ENCODE measurements around the gene C1GALT1. TPM values are rescaled to one million over a fixed set of nuclear protein-coding genes. Genes with fewer than 3 reads are reported as not detected.

The C1GALT1 gene
- total RNA-seq, 4 donors from 2014 or later = 22.6 to 57.5 (median 29.5) TPM

DNA sequence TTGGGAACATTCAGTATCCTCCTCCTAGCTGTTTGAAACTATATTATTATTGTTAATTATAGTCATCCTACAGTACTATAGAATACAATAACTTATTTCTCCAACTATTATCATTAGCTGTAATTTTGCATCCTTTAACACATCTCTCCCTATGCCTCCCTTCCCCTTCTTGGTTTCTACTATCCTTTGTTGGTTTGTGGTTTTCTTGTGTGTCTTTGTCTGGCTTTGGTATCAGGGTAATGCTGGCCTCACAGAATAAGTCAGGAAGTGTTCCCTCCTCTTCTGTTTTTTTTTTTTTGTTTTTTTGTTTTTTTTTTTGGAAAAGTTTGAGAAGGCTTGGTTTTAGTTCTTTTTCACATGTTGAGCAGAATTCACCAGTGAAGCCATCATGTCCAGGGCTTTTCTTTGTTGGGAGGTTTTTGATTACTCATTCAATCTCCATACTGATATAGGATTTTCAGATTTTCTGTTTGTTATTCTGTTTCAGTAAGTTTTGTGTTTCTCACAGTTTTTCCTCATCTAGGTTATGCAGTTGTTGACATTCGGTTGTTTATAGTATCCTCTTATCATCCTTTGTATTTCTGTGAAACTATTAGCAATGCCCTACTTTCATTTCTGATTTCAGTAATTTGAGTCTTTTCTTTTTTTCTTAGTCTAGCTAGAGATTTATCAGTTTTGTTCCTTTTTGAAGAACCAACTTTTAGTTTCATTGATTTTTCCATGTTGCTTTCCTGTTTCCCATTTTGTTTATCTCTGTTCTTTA, 21.6 kb downstream of the C1GALT1 start:
- Histone ChIP-seq H3K36me3 (peaks cover 0 to 5% (median 0%) of the 10 kb centered on the region in 3 donors), H3K4me1 (peaks cover 0 to 11% (median 4%) of the 10 kb centered on the region in 4 donors), H3K9me3 (peaks cover 0 to 28% (median 4%) of the 10 kb centered on the region in 4 donors), H3K27ac (no peak overlapping the region), H3K4me3 (no peak overlapping the region), H3K27me3 (no peaks in the 10 kb centered on the region)
- TF ChIP-seq EP300 (IDR thresholded peaks at IDR 0.05) (no peak), POLR2A (IDR thresholded peaks at IDR 0.05) (no peak)
- TF ChIP-seq, protein P1, sequence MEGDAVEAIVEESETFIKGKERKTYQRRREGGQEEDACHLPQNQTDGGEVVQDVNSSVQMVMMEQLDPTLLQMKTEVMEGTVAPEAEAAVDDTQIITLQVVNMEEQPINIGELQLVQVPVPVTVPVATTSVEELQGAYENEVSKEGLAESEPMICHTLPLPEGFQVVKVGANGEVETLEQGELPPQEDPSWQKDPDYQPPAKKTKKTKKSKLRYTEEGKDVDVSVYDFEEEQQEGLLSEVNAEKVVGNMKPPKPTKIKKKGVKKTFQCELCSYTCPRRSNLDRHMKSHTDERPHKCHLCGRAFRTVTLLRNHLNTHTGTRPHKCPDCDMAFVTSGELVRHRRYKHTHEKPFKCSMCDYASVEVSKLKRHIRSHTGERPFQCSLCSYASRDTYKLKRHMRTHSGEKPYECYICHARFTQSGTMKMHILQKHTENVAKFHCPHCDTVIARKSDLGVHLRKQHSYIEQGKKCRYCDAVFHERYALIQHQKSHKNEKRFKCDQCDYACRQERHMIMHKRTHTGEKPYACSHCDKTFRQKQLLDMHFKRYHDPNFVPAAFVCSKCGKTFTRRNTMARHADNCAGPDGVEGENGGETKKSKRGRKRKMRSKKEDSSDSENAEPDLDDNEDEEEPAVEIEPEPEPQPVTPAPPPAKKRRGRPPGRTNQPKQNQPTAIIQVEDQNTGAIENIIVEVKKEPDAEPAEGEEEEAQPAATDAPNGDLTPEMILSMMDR (IDR thresholded peaks at IDR 0.05) = no peak
- 96 to 98% methylated on average over 1 of the region's 1 CpG for WGBS, 2 donors
- DNase-seq (ENCODE audit: low spot score in 2 of 2) = no peak

DNA sequence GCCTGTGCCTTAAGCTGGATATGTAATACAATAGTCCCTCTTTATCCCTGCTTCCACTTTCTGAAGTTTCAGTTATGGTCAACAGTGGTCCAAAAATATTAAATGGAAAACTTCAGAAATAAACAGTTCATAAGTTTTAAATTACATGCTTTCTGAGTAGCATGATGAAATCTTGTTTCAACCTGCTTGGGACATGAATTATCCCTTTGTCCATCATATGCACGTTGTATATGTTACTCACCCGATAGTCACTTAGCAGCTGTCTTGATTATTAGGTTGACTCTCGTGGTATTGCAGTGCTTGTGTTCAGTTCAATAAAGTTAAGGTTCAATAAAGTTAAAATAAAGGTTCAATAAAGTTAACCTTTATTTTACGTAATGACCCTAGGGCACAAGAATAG, 25.5 kb downstream of the C1GALT1 start:
- TF ChIP-seq POLR2A (IDR thresholded peaks at IDR 0.05) (no peak), EP300 (IDR thresholded peaks at IDR 0.05) (no peak)
- TF ChIP-seq, protein P1 (IDR thresholded peaks at IDR 0.05) = no peak
- Histone ChIP-seq H3K4me3 (no peak overlapping the region), H3K9me3 (peaks cover 0 to 19% (median 4%) of the 10 kb centered on the region in 4 donors), H3K27me3 (no peaks in the 10 kb centered on the region), H3K27ac (no peak overlapping the region), H3K4me1 (no peaks in the 10 kb centered on the region), H3K36me3 (peaks cover 0 to 5% (median 0%) of the 10 kb centered on the region in 3 donors)
- DNase-seq (ENCODE audit: low spot score in 2 of 2) = no peak
- 74 to 79% methylated on average over 4 of the region's 4 CpGs for WGBS, 2 donors

DNA sequence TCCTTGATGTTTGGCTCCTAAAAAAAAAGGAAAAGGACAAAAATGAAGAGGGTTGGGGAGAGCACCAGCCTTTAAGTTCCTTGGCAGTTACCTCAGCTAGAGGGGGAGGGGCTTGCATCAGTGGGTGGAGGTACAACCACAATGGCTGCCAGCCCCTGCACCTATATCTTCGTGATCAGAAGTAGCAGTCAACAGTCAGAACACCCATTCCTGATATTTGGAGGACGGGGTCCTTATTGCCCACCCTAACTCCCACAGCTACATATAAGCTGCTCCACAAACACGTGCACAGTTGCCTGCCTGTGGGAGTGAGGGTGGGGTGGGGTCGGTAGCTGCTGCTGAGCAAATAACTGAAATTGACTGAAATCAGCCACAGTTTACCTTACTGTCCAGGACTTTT, 26.2 kb downstream of the C1GALT1 start:
- WGBS, 2 donors = 78 to 81% methylated on average over 4 of the region's 4 CpGs
- no peak overlapping the region for H3K27ac ChIP-seq

DNA sequence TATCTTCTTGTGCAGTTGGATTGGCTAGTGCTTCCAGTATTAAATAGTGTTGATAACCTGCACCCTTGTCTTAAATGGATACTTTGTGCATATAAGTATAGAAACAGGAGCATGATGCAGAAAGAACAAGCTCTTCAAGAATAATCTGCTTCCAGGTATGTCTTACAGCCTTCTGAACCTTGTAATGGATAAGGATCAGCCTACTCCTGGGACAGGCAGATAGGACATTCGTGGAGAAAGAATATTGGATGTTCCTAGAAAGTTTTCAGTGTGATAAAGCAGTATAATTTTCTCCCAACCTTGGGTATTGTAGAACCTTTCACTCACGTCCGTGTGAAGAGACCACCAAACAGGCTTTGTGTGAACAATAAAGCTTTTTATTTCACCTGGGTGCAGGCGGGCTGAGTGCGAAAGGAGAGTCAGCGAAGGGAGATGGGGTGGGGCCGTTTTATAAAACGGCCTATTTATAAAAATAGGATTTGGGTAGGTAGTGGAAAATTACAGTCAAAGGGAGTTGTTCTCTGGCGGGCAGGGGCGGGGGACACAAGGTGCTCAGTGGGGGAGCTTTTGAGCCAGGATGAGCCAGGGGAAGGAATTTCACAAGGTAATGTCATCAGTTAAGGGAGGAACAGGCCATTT, 27.2 kb downstream of the C1GALT1 start:
- DNase-seq (ENCODE audit: low spot score in 2 of 2) = no peak
- 83 to 87% methylated on average over 10 of the region's 10 CpGs for WGBS, 2 donors
- Histone ChIP-seq H3K9me3 (peaks cover 0 to 9% (median 0%) of the 10 kb centered on the region in 4 donors), H3K4me3 (no peak overlapping the region), H3K36me3 (peaks cover 0 to 5% (median 0%) of the 10 kb centered on the region in 3 donors), H3K27ac (no peak overlapping the region), H3K27me3 (no peaks in the 10 kb centered on the region), H3K4me1 (no peaks in the 10 kb centered on the region)
- TF ChIP-seq EP300 (IDR thresholded peaks at IDR 0.05) (no peak), POLR2A (IDR thresholded peaks at IDR 0.05) (no peak)
- TF ChIP-seq, protein P1 (IDR thresholded peaks at IDR 0.05) = no peak

More for the DNA sequence above, 26.2 kb downstream of the C1GALT1 start:
- Histone ChIP-seq H3K4me1 (no peaks in the 10 kb centered on the region), H3K27me3 (no peaks in the 10 kb centered on the region), H3K4me3 (no peak overlapping the region), H3K9me3 (peaks cover 0 to 15% (median 1%) of the 10 kb centered on the region in 4 donors), H3K36me3 (peaks cover 0 to 5% (median 0%) of the 10 kb centered on the region in 3 donors)
- DNase-seq (ENCODE audit: low spot score in 2 of 2) = no peak
- no peak for TF ChIP-seq POLR2A (IDR thresholded peaks at IDR 0.05)
- no peak for TF ChIP-seq EP300 (IDR thresholded peaks at IDR 0.05)
- TF ChIP-seq, protein P1 (IDR thresholded peaks at IDR 0.05) = no peak

Data from tibial nerve (tissue), 4 donors.